Right ventricle myocardium superior (tissue), 1 donor: ENCODE results near the gene FOXF1. TPM values are rescaled to one million over a fixed set of nuclear protein-coding genes. Genes with fewer than 3 reads are reported as not detected.
A peak's percentile ranks its signal among the peaks of the same experiment; 100 is the strongest.

Experiments used
- ATAC-seq: fragments of 200-7000 bp; cut with Tn5 transposase; one replicate; pipeline ENCODE4 v1.9.1; 2020; ENCODE audit warnings: mild to moderate bottlenecking; ENCODE audit not compliant: poor library complexity
- DNase-seq: peaks from one replicate; pipeline ENCODE4 v3.0.0-alpha.2; 2020
- intact Hi-C: fragments of 100-400 bp; cut with DNase I; formaldehyde crosslinking; loops from one replicate; pipeline ENCODE4 v1.11.2; 2022
- total RNA-seq: library from RNA; stranded (reverse); fragmentation: NEBNext Ultra II Directional; extraction: Animal tissue kit (Norgen Biotek cat#: 25700); gene quantifications from one replicate; pipeline ENCODE4 v1.2.1, GENCODE V29; 2021
- donor health status: DM: no; HTN: yes; CAD: no; lungs with severe emphysema.

Gene FOXF1
- total RNA-seq, 1 donor from 2014 or later: 0.11 TPM

- intact Hi-C loops: no loop called here
- ATAC-seq (no peak), DNase-seq (no peak)
Observed at GRCh38 chr16:86541560-86541959, 31.2 kb downstream of the FOXF1 start.

GRCh38 chr16:86542756-86543750 lies 32.7 kb downstream of the FOXF1 start:
- no peak for ATAC-seq
- no peak for DNase-seq
- intact Hi-C loops: no loop called here

- no peak for DNase-seq
- intact Hi-C loops: no loop called here
- no peak for ATAC-seq
Observed at GRCh38 chr16:86545481-86545880, 35.2 kb downstream of the FOXF1 start.

GRCh38 chr16:86545954-86546637 lies 35.8 kb downstream of the FOXF1 start:
- intact Hi-C loops: no loop called here
- DNase-seq: no peak
- no peak for ATAC-seq

DNA sequence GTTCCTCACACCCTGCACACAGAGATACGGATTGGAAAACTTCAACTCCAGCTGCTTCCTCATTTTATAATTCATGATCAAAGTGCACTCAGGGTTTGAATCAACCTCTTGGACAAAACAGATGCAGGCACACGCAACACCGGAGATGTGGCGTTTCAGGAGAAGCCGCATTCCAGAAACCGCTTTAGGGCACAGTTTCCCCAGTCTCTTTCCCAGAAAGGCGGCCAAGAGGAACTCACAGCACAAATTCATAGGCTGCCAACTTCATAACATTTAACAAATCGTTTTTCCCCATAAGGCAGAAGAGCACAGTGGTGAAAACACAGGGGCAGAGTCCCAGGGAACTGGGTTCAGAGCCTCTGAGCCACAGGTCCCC lies 36.3 kb downstream of the FOXF1 start:
- no peak for DNase-seq
- no peak for ATAC-seq
- intact Hi-C loops: no loop called here

GRCh38 chr16:86547286-86547685 lies 37.0 kb downstream of the FOXF1 start:
- ATAC-seq (no peak), DNase-seq (no peak)
- intact Hi-C loops: no loop called here

DNA sequence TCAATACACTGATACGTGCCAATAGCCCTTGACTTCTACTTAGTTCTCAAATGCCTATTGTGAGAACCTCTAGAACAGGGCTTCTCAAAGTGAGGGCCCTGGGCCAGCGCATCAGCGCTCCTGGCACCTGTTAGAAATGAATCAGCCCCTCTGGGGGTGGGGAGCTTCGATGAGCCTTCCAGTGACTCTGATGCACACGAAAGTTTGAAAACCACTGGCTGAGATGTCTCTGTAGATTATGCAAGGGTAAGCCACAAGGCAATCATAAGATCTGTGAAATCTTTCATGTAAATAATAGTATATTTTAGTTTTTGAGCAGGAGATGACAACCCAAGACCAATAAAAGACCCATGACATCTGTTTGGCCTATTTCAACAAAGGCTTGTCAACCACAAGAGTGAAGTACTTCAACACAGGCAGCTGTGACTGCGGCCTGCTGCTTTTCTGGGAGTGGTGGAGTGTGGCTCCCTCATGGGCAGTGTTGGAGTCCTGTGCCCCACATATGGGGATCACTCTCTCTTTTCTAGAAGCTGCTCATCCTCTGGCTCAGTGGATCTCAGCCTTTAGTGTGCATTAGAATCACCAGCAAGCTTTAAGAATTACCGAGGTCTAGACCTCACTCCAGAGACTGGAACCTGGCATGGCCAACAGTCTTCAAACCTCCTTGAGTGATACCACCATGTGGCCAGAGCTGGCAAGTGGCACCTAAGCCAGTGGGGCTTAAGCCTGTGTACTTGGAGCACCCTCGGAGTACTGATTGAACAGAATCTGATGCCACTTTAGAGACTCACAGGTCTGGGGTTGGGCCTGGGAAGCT lies 39.0 kb downstream of the FOXF1 start:
- ATAC-seq (no peak), DNase-seq (no peak)
- intact Hi-C loops: no loop called here

DNA sequence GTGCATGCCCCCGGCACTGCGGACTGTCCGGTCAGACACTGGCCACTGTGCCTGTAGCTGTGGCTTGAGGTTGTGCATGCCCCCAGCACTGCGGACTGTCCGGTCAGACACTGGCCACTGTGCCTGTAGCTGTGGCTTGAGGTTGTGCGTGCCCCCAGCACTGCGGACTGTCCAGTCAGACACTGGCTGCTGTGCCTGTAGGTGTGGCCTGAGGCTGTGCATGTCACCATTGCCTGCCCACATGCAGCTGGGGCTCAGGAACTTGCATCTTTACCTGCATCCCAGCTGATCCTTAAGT lies 39.5 kb downstream of the FOXF1 start:
- intact Hi-C loops: no loop called here
- ATAC-seq (no peak), DNase-seq (no peak)

DNA sequence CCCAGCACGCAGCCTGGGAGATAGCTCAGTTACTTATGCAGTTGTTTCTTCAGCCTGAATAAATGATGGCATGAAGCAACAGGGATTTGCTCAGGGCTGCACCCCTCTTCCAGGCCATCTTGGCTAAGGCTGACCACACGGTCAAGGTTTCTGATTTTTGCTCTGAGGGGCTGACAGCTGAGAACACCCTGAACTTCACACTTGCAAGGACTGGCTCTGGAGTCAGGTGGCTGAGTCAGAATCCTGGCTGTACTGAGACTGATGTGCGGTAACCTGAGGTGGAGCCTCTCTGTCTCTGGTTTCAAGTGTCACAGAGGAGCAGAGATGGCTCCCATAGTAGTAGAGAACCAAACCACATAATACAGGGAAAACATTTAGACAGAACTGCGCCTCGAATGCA lies 40.0 kb downstream of the FOXF1 start:
- intact Hi-C loops: no loop called here
- ATAC-seq: no peak

GRCh38 chr16:86553356-86553755 lies 43.0 kb downstream of the FOXF1 start:
- ATAC-seq (no peak), DNase-seq (no peak)
- intact Hi-C loops: no loop called here

More for the DNA sequence above, 40.0 kb downstream of the FOXF1 start:
- DNase-seq: no peak

DNA sequence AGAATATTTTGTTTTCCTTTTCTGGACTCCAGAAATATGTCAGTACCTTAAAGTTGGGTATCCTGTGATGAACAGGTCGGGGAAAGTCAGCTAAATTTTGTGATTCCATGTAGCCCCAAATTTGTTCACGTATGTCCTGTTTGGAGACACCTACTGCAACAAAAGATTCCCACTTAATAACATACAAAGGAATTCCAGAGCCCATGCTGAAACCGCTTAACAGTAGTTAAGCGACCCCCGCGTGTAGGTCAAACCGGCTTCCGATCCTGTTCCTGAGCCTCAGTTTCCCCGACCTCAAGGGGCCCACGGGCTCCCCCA lies 44.2 kb downstream of the FOXF1 start:
- DNase-seq (no peak), ATAC-seq (peak; percentile 3)
- intact Hi-C loops: no loop called here

DNA sequence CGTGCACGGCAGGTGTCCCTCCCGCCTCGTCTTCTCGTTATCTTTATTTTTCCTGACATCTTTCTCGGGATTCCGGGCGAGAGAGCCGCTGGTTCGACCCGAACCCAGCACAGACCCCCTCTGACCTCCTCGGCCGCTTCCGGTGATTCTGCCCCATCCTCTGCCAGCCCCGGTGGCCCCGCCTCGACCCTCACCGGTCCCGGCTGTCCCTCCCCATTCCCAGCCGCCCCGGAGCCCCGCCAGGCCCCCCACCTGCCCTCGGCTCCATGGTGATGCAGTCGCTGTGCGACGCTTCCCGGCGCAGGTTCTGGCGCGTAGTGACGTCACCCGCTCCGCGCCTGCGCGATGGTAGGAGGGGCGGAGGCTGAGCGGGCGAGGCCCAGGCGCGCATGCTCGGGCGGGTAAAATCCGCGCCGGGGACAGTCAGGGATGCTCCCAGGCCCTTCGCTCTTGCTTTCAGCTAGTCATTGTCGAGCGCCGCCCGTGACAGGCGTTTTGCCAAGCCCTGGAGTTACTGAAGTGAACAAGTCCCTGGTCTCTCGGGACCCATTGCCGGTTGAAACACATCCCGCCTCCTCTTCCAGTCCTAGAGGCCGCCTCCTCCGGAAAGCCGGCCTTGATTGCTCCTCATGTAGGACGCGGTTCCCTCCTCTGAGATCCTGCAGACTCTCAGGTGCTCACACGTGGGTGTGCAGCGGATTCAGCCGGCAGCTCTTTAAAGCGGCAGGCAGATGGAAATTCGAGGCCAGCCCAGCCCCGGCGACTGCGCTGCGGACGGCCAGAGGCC lies 44.8 kb downstream of the FOXF1 start, which contains the start of gene MTHFSD:
MTHFSD (minus strand) TSS at position 319 of the 787 bp plus-strand sequence; CDS start at position 268, 51 bp downstream.
- ATAC-seq (peak; percentile 99), DNase-seq (peak; percentile 96)
- intact Hi-C loops: no loop called here

GRCh38 chr16:86555704-86556075 lies 45.4 kb downstream of the FOXF1 start:
- DNase-seq: no peak
- intact Hi-C loops: no loop called here
- no peak for ATAC-seq

DNA sequence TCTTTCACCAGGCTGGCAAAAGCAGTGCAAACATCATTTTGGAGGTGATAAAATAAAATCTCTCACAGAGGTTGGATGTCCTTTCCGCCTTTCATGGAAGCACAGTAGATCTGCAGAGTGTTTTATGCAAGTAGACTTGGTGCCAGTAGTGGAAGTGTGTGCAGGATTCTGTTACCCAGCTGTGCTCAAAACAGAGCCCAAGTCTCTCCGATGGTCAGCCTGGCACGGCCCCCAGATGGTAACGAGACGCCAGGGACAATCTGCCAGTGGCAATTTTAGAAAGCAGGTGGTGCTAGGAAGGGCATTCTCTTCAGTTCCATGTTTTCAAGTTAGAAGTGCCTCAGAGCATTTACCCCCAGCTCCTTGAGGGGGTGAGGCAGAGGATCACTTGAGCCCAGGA lies 46.2 kb downstream of the FOXF1 start:
- intact Hi-C loops: no loop called here
- DNase-seq (no peak), ATAC-seq (no peak)

GRCh38 chr16:86557587-86557986 lies 47.3 kb downstream of the FOXF1 start:
- intact Hi-C loops: no loop called here
- ATAC-seq (no peak), DNase-seq (no peak)

DNA sequence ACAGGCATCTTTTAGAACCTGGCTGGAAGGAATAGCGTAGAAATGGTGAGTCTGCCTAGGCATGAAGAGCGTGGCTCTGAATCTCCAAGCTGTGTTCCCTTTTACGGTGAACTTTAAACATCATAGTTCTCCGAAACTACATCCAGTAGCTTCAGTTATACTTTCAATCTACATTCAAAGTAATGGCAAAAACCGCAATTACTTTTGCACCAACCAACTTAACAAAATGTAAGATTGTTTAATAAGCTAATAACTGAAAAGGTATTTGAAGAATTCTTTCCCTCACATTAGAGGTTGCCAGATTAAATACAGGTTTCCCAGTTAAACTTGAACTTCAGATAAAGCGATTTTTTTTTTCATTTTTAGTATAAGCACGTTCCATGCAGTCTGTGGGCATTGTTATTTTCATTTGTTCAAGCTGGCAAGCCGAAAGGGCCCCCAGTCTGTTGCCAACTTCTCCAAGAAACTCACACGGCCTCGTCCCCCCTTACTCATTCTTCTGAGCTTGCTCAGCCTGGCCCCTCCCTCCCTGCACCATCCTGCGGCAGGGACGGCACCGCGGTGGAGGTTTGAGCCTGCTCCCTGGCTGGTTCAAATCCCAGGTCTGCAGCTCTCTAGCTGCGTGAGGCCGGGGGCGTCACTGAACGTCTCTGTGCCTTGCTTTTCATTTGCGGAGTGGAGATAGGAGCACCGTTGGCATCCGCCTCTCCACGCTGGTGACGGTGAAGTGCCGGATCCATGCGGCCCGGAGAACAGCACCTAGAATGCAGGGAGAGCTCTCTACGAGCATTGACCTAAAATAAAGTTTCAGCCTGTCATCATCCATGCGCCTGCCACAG lies 48.2 kb downstream of the FOXF1 start:
- ATAC-seq (no peak), DNase-seq (no peak)
- intact Hi-C loops: no loop called here

- DNase-seq (no peak), ATAC-seq (no peak)
- intact Hi-C loops: no loop called here
Observed at GRCh38 chr16:86559802-86560305, 49.5 kb downstream of the FOXF1 start.

DNA sequence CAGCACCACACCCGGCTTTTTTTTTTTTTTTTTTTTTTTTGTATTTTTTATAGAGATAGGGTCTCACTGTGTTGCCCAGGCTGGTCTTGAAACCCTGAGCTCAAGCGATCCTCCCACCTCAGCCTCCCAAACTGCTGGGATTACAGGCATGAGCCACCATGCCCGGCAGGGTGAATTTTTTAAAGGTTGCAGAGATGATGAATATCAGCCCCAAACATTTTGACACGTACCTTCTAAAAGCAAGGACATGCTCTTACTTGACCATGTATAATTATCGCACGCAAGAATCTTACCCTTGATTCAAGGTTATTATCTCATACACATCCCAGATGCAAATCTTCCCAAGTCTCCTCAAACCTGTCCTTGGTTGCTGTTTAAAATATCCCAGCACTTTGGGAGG lies 52.0 kb downstream of the FOXF1 start:
- ATAC-seq: no peak
- intact Hi-C loops: no loop called here
- DNase-seq: no peak
